Endothelial cell of umbilical vein (primary cell): ENCODE data around the gene POU3F1.

Experiments
- POLR2A ChIP-seq: IDR thresholded peaks from 2 replicates; pipeline ENCODE4 v1.6.1; 2012; ENCODE audit warnings: low read depth, mild to moderate bottlenecking, control low read depth, low read length
- TF ChIP-seq, protein P1 (sequence below), 2 donors: IDR thresholded peaks; 1 replicate in 1 of 2; 2 replicates in 1 of 2; pipeline ENCODE4 v1.5.1; 2011; ENCODE audit warnings: low read length in 2 of 2, mild to moderate bottlenecking in 2 of 2, moderate library complexity in 2 of 2, control low read depth in 1 of 2, inconsistent platforms in 1 of 2, low read depth in 1 of 2; ENCODE audit not compliant: insufficient read depth in 1 of 2; ENCODE audit errors: extremely low read depth in 1 of 2

DNA sequence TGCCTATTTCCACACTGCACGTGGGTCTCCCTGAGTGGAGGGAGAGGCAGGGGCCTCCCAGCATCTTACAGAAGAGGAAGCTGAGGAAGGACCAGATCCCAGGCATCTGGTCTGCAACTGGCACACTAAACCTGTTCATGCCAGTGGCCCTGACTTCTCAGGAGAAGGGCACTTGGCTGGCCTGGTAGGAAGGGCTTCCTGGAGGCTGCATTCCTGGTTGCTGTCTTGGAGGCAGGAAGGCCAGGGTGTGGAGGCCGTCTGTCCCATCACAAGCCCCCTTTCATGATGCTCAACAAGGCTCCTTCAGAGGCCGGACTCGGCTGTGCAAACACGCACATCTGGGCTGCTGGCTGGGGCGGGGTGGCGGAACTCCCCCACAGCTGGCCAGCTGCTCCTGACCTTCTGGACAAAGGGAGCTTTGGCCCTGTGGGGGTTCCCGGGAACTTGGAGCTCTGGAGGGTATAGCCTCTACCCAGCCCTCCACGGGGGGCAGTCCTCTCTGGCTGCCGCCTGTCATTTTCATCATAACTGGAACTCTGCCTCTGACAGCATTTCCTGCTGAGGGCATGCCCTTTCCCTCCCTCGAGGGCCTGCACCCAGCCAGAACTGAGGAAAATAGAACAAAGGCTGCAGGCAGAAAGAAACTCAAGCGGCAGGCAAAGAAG lies 39.2 kb upstream of the POU3F1 start:
- TF ChIP-seq, protein P1, sequence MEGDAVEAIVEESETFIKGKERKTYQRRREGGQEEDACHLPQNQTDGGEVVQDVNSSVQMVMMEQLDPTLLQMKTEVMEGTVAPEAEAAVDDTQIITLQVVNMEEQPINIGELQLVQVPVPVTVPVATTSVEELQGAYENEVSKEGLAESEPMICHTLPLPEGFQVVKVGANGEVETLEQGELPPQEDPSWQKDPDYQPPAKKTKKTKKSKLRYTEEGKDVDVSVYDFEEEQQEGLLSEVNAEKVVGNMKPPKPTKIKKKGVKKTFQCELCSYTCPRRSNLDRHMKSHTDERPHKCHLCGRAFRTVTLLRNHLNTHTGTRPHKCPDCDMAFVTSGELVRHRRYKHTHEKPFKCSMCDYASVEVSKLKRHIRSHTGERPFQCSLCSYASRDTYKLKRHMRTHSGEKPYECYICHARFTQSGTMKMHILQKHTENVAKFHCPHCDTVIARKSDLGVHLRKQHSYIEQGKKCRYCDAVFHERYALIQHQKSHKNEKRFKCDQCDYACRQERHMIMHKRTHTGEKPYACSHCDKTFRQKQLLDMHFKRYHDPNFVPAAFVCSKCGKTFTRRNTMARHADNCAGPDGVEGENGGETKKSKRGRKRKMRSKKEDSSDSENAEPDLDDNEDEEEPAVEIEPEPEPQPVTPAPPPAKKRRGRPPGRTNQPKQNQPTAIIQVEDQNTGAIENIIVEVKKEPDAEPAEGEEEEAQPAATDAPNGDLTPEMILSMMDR (IDR thresholded peaks at IDR 0.05; ENCODE audit: extremely low read depth in 1 of 2, insufficient read depth in 1 of 2, low read depth in 1 of 2, low read length in 2 of 2): no peak
- no peak for TF ChIP-seq POLR2A
